ENCODE results near the gene VPS26A.

The VPS26A gene

GRCh38 chr10:69168493-69168892, 44.5 kb downstream of the VPS26A start:
- TF ChIP-seq, protein P1, sequence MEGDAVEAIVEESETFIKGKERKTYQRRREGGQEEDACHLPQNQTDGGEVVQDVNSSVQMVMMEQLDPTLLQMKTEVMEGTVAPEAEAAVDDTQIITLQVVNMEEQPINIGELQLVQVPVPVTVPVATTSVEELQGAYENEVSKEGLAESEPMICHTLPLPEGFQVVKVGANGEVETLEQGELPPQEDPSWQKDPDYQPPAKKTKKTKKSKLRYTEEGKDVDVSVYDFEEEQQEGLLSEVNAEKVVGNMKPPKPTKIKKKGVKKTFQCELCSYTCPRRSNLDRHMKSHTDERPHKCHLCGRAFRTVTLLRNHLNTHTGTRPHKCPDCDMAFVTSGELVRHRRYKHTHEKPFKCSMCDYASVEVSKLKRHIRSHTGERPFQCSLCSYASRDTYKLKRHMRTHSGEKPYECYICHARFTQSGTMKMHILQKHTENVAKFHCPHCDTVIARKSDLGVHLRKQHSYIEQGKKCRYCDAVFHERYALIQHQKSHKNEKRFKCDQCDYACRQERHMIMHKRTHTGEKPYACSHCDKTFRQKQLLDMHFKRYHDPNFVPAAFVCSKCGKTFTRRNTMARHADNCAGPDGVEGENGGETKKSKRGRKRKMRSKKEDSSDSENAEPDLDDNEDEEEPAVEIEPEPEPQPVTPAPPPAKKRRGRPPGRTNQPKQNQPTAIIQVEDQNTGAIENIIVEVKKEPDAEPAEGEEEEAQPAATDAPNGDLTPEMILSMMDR (IDR thresholded peaks at IDR 0.05): no peak

DNA sequence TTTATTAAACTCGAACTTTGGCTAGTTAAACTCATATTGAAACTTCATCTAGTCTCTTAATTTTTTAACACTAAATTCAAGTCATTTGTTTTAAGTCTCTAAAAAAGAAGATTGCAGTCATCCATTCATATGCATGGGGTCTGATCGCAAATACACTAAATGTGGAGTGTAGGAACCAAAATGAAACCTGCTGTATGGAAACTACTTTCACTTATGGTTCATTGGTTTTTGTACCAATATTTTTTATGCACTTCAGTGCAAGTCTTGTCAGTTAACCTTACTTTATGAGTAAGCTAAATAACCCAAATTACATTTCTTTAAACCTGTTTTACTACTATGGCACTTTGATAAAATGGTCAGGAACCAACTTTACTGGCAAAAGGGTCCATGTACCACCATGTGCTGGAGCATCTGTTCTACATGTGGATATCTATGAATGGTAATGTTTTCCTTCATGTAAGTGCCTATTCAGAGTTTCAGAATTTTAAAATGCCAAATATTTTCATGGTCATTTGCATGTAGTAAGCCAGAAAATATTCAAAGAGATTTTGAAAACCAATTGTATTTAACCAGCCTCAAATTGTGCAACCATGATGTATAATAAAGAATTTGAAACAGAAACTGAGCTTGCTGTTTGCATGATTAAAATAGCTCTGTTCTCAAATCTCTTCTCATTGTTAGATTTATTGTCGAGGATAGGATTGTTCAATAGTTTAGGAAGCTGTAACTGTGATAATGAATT, 48.4 kb downstream of the VPS26A start:
- TF ChIP-seq, protein P1 (IDR thresholded peaks at IDR 0.05): no peak

GRCh38 chr10:69176823-69177222, 52.8 kb downstream of the VPS26A start:
- TF ChIP-seq, protein P1 (IDR thresholded peaks at IDR 0.05): no peak

DNA sequence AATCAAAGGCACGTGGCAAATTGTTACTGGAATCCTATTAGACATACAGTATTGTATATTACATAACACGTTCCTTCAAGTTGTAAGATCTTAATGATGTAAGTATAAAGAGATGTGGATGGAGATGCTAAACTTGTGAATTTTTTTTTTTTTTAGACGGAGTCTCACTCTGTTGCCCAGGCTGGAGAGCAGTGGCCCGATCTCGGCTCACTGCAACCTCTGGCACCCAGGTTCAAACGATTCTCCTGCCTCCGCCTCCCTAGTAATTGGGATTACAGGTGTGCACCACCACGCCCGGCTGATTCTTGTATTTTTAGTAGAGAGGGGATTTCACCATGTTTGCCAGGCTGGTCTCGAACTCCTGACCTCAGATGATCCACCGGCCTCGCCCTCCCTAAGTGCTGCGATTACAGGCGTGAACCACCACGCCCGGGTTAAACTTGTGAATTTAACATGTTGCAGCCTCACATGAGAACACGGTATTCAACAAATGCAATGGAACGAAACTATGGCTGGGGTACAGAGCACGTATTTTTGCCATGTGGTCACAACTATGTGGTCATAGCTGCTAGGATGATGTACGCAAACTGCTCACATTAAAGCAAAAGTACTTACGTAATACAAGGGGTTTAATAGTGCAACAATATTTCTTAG, 55.2 kb downstream of the VPS26A start:
- TF ChIP-seq, protein P1 (IDR thresholded peaks at IDR 0.05): no peak

DNA sequence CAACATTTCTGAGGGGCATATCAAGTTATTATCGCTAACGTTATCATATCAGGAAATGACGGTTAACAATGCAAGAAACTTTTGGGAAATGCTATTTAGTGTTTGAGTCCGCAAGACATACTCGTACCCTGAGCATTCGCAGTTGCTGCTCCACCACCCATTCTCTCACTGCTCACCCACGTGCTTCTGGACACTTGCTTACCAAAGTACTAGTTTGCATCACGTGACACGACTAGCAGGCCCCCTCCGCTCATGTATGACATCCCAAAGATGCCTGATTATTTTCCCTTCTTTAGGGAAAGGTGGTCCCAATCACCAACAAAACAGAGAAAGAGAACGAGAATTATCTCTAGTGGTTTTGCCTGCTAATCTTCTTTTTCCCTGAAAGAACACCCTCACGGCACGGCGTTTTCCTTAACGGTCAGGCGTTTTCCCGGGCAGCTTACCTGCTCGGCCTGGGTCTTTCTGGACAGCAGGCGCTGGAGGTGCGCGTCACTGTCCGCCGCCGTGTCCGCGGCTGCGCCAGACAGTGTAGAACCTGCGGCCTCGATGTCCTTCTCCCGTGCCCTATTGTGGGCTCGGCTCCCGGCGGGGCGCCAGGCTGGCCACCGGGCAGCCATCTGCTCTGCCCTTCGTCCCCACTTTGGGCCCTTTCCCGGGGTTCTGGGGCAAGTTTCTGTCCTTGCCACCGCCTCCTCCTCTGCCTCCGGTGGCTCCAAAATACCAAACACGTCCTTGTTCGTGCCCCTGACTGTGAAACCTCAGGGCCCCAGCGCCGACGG, 56.0 kb downstream of the VPS26A start, which contains the start of gene SUPV3L1:
Gene SUPV3L1, plus strand, starts transcription at position 492 of the 782 bp plus-strand sequence. Its CDS starts 58 bp downstream, at position 550.
- TF ChIP-seq, protein P1 (IDR thresholded peaks at IDR 0.05): no peak

DNA sequence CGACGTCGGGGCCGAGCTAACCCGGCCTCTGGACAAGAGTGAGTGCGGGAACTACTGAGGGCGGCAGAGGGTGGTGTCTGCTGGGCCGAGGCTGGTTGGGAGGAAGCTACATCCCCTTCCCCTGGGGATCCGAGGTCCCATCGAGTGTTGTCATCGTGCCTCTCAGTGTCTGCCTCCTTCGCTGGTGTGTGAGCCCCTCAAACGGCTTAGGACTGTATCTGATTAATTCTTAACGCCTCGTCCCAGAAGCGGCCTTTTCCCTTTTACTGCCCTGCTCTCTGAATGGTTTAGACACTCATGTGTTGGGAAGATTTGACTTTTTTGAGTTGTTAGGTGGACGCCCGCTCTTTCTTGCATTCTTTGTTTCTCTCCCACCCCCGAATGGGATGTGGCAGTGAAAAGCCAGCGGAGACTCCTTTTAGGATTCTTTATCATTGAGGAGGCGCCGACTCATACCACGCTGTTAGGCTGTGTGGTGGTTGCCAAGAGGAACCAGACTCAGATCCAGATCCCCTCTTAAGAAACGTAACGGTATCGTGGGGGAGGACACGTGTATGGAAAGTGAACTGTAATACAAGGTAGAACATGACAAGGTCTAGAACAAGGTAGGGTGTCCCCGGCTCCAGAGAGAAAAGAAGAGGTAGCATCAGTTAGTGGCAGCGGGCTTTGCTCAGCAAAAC, 56.7 kb downstream of the VPS26A start:
- TF ChIP-seq, protein P1 (IDR thresholded peaks at IDR 0.05): no peak

DNA sequence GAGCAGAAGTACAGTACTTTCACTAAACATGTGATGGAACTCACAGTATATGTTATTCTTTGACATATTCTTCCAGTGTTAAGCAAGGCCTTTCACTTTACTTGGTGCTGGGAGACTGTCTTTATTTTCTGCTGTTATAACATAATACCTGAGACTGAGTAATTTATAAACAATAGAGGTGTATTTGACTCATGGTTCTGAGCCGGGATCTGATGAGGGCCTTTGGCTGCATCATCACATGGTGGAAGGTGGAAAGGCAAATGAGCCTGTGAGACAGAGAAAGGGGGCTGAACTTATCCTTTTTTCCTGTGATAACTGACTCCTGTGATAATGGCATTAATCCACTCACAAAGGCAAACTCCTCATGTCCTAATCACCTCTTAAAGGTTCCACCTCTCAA, 57.5 kb downstream of the VPS26A start:
- TF ChIP-seq, protein P1 (IDR thresholded peaks at IDR 0.05): no peak

Data from LNCAP (cell line).